PC-3 (cell line): ENCODE data around the gene PCBP3.

Experiments
- CTCF ChIP-seq: fragments of 300-600 bp; sonication (generic); conservative IDR thresholded peaks from 2 replicates; pipeline ENCODE4 v1.5.1; 2017; ENCODE audit warnings: antibody characterized with exemption, low read depth, mild to moderate bottlenecking, low read length
- EZH2 ChIP-seq: fragments of 300-600 bp; sonication (generic); IDR thresholded peaks from one replicate; pipeline ENCODE4 v1.6.1; 2017; ENCODE audit warnings: antibody characterized with exemption, mild to moderate bottlenecking, low read length; ENCODE audit not compliant: unreplicated experiment
- EZH2phosphoT487 ChIP-seq: fragments of 300-600 bp; sonication (generic); IDR thresholded peaks from 2 replicates; pipeline ENCODE4 v1.6.1; 2018; ENCODE audit warnings: mild to moderate bottlenecking, antibody characterized with exemption, low read length, borderline replicate concordance

- TF ChIP-seq CTCF = no peak
- no peak for TF ChIP-seq EZH2
- TF ChIP-seq EZH2phosphoT487 = no peak
Observed at GRCh38 chr21:45974073-45975019, 330.8 kb downstream of the PCBP3 start.
